SU-DHL-6 (cell line): ENCODE data around the gene CSN1S1.

Experiments used
- EZH2phosphoT487 ChIP-seq: fragments of 200-600 bp; sonication (generic), shearing (Covaris generic); conservative IDR thresholded peaks from 2 replicates; pipeline ENCODE4 v1.6.1; 2018; ENCODE audit warnings: mild to moderate bottlenecking, antibody characterized with exemption, low read length, moderate library complexity, mixed read lengths
- TF ChIP-seq, protein P1 (sequence below): fragments of 200-600 bp; sonication (generic); IDR thresholded peaks from one replicate; pipeline ENCODE4 v1.5.1; 2017; ENCODE audit warnings: antibody characterized with exemption, mild to moderate bottlenecking, low read length, moderate library complexity; ENCODE audit not compliant: insufficient read depth, poor library complexity, severe bottlenecking

DNA sequence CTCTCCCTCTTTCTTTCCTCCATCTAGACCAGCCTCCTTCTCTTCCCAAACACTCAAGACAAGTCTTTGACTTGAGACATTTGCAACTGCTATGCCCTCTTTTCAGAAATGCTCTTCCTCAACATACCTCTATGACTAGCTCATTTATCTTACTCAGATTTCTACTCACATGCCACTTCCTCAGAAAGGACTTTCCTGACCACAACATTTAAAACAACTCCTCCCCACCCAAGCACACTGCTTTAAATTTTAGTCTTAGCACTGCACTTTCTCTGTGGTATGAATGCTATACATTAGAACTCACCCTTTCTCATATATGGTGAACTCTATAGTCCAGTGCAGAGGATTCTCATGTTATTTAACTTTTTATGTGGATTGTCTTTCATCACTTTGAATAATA is 42.5 kb upstream of the CSN1S1 start:
- TF ChIP-seq, protein P1, sequence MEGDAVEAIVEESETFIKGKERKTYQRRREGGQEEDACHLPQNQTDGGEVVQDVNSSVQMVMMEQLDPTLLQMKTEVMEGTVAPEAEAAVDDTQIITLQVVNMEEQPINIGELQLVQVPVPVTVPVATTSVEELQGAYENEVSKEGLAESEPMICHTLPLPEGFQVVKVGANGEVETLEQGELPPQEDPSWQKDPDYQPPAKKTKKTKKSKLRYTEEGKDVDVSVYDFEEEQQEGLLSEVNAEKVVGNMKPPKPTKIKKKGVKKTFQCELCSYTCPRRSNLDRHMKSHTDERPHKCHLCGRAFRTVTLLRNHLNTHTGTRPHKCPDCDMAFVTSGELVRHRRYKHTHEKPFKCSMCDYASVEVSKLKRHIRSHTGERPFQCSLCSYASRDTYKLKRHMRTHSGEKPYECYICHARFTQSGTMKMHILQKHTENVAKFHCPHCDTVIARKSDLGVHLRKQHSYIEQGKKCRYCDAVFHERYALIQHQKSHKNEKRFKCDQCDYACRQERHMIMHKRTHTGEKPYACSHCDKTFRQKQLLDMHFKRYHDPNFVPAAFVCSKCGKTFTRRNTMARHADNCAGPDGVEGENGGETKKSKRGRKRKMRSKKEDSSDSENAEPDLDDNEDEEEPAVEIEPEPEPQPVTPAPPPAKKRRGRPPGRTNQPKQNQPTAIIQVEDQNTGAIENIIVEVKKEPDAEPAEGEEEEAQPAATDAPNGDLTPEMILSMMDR = no peak
- TF ChIP-seq EZH2phosphoT487 = no peak
